Ishikawa (cell line): ENCODE results near the gene NOTCH1.

Source experiments
- CEBPB ChIP-seq: IDR thresholded peaks from 2 replicates; pipeline ENCODE4 v1.6.1; 2012
- EP300 ChIP-seq: IDR thresholded peaks from 2 replicates; pipeline ENCODE4 v1.6.1; 2012; ENCODE audit warnings: borderline replicate concordance
- NFIC ChIP-seq: IDR thresholded peaks from 2 replicates; pipeline ENCODE4 v1.6.1; 2012
- RAD21 ChIP-seq: IDR thresholded peaks from 2 replicates; pipeline ENCODE4 v1.6.1; 2012; ENCODE audit warnings: low read depth

- no peak for TF ChIP-seq RAD21
- TF ChIP-seq NFIC: no peak
- TF ChIP-seq EP300: no peak
- no peak for TF ChIP-seq CEBPB
Observed at GRCh38 chr9:136536051-136536720, 9.7 kb downstream of the NOTCH1 start.
